HG03280 (cell line): ENCODE data around the gene MAPRE2.
"Not testable (repeated sequence)": the region's sequence is repeated elsewhere in the genome, so short reads cannot be mapped to it uniquely, and the experiment has no call there.

Source experiments
- ATAC-seq: cut with Tn5 transposase; IDR thresholded peaks from one replicate; pipeline ENCODE4 v1.9.1; 2021; ENCODE audit warnings: mild to moderate bottlenecking, moderate library complexity; ENCODE audit not compliant: unreplicated experiment

Gene MAPRE2

DNA sequence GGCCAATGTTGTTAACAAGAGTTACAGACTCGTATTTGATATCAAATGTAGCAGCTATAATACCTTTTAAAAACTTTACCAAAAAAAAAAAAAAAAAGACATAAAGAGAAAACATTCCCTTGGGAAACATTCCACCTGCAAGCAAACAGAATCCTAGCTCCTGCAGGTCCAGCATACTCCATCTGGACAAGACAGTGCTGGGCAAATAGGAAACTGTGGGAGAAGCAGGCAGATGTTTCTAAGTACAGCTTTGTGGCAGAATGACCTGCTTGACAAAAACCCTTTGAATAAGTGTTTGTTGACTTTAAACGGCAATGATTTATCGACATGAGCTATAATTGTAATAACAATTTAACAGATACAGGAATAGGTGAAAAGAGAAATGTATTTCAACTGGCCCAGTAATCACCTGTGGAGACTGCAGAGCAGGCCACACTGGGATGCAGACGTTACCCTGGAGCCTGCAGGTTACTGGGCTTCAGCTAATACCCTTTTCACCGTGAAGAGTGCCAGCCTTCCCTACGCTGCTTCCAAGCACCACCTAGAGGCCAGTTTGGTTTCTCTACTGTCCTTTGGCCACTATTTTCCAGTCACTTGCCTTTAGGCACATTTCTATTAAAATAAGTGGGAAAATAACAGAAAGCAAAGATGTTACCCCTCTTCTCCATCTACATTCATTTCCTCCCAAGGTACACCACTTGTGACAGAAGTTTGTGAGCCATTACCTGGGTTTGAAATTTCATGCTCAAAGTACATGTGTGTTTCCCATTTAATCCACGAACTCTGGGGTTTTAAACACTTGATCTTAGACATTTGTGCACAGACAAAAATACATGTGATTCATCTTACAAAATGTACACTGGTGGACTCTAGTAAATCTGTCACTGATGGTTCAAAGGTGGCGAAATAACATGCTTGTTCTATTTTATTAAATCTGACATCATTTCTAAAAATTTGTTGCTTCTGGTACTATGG lies 102.7 kb downstream of the MAPRE2 start:
- ATAC-seq = peak; percentile 68

DNA sequence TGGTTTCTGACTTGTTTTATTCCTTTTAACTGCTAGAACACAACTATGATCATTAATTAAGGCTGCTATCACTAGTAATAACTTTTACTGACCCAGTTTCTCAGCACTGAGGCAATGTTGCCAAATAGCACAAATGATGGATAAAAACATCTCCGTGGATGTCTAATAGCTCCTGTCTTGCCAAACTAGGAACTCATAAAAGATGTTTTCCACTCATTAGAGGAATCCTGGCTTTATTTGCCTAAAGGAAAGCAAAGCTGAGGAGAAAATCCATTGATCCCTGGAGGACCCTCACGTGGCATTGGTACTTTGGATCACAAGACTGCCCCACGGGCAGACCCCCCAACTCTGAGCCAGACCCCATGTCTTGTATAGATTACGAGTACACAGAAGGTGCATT lies 103.5 kb downstream of the MAPRE2 start:
- ATAC-seq = no peak

DNA sequence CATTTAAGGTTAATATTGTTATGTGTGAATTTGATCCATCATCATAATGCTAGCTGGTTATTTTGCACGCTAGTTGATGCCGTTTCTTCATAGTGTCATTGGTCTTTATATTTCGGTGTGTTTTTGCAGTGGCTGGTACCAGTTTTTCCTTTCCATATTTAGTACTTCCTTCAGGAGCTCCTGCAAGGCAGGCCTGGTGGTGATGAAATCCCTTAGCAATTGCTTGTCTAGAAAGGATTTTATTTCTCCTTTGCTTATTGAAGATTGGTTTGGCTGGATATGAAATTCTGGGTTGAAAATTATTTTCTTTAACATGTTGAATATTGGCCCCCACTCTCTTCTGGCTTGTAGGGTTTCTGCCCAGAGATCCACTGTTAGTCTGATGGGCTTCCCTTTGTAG lies 109.0 kb downstream of the MAPRE2 start:
- ATAC-seq = not testable (repeated sequence)

DNA sequence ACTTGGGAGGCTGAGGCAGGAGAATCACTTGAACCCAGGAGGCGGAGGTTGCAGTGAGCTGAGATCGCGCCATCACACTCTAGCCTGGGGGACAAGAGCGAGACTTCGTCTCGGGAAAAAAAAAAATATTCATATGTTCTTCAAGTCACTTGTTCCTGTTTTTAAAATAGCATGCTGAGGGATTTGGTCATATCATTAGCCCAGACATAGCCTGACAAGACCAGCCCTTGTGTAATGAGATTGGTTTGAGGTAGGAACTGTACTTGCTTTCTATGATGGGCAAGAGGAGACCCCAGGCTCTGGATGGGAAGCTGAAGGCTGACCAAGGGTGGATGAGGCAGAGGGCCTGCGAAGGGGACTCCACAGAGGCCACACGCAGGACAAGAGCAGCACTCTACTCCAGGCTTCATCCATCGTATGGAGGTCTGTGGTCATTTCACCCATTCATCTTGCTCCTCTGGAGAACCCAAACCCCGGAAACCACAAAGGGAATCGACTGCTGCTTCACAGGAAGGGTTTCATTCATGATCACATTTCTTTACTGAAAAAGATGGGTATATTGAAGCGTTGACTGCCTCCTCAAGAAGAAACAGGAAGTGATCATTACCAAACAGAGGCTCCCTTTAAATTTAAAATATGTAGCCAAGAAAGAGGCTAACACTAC lies 112.5 kb downstream of the MAPRE2 start:
- ATAC-seq = no peak

- ATAC-seq = no peak
These were observed 114.3 kb downstream of the MAPRE2 start for GRCh38 chr18:35155398-35156117.

- ATAC-seq = no peak
These were observed 116.0 kb downstream of the MAPRE2 start for GRCh38 chr18:35157181-35157580.

- peak; percentile 53 for ATAC-seq
These were observed 117.7 kb downstream of the MAPRE2 start for GRCh38 chr18:35158728-35159450.

DNA sequence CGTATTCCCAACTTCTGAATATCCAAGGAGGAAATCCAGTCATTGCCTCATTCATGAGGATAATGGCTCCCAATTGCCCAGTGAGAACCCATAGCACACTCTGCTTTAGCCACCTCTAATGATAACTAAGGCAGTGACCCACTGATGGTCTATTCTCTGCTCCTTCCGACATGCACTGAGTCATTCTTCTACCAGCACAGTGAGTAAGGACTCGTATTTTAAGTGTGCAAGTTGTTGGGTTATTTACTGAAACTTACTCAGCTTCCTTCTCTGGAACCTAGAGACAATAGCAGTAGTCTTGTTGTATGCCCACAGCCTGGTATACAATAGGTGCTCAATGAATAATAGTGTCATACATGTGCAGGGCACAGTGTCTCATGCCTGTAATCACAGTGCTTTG lies 118.6 kb downstream of the MAPRE2 start:
- ATAC-seq = no peak

DNA sequence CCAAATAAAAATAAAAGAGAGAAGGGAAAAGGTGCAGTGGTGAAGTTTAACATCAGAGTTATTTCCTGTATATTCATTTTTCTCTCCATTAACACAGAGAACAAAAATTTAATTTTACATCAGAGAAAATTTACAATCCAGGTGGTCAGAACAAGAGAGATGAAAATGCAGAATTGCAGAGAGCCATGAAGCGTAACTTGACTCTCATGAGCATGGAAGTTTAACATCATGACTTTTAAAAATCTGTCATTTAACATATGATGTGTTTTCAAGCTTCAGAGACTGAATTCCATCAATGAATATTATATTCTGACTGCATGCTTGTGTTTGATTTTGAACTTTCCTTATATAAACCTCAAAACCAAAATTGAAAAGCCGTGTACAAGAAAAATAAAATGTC lies 120.3 kb downstream of the MAPRE2 start:
- ATAC-seq = no peak

DNA sequence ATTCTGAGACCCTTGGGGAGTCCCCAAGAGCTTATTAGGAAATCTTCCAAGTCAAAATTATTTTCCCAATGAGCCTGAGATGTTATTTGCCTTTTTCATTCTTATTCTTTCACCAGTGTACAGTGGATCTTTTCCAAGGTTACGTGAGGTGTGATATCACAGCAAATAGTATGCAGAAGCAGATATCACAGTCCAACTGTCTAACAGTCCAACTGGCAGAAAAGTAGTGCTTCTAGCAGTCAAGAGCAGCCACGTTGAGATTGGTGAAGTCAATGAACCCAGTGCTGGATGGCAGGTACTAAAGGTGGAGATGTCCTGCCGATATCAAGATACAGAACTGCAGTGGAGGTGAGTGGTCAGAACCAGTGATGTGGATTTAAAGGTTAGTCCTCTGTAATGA lies 120.7 kb downstream of the MAPRE2 start:
- no peak for ATAC-seq

DNA sequence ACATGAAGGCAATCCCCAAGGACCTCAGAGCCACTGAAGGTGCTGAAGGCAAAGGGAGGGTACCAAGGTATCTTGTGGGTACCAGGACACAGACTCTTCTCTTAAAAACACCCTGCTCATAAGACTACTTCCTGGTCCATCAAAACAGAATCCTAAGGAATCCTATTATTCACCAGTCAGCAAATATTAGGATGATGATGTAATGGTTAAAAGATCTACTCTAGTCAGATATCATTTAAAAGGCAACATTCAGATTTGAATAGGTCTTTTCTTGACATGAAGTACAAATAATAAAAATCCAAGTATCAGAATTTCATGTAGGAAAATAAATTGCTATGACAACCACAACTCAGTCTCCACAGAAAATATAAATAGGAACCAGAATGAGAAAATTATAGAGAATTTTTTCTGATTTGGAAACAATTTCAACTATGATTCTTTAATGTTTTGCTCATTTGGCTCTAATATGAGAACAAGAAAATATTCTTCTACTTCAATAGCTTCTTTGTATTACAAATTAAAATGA lies 121.9 kb downstream of the MAPRE2 start:
- ATAC-seq = no peak

DNA sequence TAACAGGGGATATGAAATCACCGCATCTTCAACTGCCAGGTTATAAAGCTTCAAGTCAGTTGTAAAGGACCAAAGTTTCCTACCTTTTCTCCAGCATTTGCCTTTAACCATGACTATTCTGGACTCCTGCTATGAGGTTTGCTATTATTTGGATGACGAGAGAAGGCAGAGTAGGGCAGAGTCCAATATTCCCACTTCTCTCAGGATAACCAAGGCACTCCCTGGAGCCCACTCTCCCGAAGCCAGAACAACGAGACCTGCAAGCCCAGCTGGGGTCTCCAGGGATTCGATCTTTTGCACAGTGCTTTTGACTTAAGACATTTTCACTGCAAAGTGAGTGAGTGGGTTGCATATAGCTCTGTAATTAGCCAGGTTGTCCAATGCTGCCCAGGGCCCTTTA lies 122.5 kb downstream of the MAPRE2 start:
- ATAC-seq = no peak

- no peak for ATAC-seq
These were observed 122.9 kb downstream of the MAPRE2 start for GRCh38 chr18:35164133-35164532.

GRCh38 chr18:35167332-35167731 lies 126.1 kb downstream of the MAPRE2 start:
- ATAC-seq = no peak

DNA sequence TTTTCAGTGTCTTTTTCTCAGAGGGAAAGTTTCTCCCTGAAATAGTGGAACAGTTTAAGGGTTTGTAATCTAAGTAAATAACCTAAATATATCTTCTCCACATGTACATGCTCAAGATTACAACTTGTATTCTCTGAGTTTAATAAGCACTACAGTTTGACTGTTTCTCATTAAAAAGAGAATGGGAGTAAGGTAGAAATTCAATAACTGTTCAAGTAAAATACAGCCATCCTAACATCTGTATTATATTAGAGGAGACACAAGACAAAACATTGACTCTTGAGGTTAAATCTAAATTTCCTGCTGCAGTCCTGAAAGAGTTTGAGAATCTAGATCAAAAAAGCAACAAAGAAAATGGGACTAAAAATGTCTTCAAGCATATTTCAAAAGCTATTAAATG lies 126.6 kb downstream of the MAPRE2 start:
- no peak for ATAC-seq

- ATAC-seq = not testable (repeated sequence)
These were observed 129.1 kb downstream of the MAPRE2 start for GRCh38 chr18:35170323-35170722.

DNA sequence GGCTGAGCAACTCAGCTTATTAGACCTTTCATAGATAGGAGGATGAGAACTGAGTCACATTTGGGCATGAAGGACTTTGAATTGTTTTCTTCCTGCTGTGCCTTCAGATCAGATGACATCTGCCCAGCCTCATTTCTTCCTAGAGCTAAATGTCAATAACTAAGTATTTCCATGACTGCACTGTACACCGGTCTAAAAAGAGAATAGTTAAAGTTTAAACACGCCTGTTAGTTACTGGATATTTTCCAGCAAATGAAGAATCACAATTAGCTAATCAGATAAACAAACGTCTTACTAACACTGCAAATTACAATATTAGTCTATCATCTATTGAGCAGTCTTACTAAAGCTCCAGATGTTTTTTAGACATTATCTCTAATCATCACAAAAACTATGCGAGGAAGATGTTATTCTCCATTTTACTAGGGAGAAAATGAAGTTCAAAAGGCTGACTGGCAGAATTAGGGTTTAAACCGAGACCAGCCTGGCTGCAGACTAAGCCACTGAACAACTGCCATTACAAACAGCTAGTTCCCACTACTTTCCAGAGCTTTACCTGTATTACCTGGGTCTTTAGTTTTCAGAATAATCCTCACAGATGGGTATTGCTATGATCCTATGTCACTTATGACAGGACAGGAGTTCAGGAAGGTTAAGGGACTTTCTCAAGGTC lies 130.2 kb downstream of the MAPRE2 start:
- ATAC-seq = no peak

DNA sequence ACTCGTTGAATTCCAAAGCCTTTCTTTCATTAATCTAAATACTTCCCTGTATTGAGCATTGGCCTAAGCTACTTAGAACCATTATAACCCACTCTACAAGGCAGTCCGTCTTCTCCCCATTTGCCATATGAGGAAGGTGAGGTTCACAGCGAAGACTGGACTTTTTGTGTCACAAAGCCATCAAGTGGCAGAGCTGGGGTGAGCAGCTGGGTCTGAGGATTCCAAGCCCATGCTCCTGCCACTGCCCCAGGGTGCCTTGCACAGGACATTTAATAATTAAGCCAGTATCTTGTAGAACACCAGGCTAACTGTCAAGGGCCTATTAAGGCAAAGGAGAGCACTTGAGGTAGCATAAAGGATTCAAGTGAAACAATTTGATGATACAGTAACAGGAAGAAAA lies 130.8 kb downstream of the MAPRE2 start:
- no peak for ATAC-seq

- no peak for ATAC-seq
These were observed 131.3 kb downstream of the MAPRE2 start for GRCh38 chr18:35172451-35173035.
